CD4-positive, alpha-beta T cell treated with Interleukin-4 for 1 hour (primary cell): ENCODE data around the gene LRRC37A.
"Not testable (repeated sequence)": the region's sequence is repeated elsewhere in the genome, so short reads cannot be mapped to it uniquely, and the experiment has no call there.

ENCODE experiments used
- DNase-seq, 2 donors: peaks; one replicate each; pipeline ENCODE4 v3.0.0-alpha.2; 2020 to 2022

LRRC37A gene

DNA sequence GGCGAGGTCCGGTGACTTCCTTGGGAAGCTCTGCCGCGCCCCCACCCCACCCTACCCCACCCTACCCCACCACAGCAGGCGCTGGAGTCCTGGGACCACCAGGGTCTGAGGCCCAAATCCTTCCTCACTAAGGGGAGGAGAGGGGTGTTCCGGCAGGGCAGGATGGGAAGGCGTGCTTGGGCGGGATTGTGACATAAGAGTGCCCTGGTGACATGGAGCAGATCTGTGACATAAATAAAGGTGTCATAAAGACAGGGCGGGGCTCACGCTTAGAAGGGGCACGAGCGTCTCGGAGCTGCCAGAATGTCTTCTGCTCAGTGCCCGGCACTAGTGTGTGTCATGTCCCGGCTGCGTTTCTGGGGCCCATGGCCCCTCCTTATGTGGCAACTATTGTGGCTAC is at the start of gene LRRC37A:
Gene LRRC37A (plus strand): TSS at position 301 of the 400 bp plus-strand sequence. CDS start 3 bp downstream, at position 304.
- not testable (repeated sequence) for DNase-seq

DNA sequence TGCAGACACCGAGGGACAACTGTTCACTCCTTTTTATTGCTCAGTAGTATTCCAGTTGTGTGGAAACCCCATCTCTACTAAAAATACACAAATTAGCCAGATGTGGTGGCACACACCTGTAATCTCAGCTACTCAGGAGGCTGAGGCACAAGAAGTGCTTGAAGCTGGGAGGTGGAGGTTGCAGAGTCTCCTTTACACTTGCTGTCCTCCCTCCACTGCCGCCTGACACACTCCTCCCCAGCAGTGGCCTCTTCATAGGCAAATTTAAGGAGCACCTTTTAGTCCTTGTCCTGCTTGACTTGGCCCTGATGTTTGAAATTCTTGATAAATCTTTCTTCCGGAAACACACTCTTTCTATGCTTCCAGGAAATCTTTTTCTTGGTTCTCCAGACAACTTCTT is 45.8 kb upstream of the LRRC37A start:
- not testable (repeated sequence) for DNase-seq

DNA sequence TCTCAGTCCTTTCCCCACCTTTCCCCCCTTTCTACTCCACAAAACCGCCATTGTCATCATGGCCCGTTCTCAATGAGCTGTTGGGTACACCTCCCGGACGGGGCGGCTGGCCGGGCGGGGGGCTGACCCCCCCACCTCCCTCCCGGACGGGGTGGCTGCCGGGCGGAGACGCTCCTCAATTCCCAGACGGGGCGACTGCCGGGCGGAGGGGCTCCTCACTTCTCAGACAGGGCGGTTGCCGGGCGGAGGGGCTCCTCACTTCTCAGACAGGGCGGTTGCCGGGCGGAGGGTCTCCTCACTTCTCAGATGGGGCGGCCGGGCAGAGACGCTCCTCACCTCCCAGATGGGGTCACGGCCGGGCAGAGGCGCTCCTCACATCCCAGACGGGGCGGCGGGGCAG is 42.1 kb upstream of the LRRC37A start:
- DNase-seq, result not testable (repeated sequence)

DNA sequence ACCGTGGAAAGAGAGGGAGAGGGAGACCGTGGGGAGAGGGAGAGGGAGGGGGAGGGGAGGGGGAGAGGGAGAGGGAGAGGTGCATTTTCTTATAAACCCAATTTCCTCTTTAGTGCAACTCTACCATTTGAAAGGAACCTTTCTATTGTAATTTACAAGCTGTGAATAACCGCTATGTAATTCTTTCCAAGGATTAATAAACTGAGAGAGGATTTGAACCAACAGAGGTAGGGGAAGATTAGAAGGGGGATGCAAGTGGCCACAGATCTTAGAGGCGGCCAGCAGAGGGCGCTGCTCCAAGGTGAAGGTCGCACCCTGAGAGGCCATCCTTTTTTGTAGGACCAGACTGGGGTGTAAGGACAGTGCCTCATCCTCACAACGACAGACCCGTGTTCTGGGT is 41.2 kb upstream of the LRRC37A start:
- peak; percentile 83 to 87 for DNase-seq

DNA sequence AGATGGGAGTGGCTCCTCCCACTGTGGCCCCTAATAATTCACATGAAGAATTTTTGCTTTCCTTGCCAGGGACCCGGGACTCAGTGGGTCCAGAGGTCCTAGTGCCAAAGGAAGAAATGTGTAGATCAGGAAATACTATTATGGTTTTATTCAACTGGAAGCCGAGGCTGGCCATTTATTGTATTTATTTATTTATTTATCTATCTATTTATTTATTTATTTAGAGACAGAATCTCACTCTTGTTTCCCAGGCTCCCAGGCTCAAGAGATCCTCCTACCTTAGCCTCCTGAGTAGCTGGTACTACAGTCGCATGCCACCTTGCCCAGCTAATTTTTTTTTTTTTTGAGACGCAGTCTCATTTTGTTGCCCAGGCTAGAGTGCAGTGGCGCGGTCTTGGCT is 40.7 kb upstream of the LRRC37A start:
- DNase-seq, result not testable (repeated sequence)

DNA sequence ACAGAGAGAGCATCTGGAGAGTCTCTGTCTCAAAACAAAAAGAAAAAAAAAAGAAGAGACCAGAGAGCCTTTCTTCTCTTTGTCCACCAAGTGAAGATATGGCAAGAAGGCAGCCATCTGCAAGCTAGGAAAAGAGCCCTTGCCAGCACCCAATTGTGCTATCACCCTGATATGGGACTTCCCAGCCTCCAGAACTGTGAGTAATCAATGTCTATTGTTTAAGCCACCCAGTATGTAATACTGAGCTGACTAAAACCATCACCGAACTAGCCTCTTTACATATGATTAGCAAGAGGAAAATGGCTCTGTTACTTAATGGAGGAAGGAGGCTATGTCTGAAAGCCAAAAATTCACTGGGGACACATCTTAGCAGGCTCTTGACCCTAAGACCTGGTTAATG is 38.6 kb upstream of the LRRC37A start:
- DNase-seq, result not testable (repeated sequence)

DNA sequence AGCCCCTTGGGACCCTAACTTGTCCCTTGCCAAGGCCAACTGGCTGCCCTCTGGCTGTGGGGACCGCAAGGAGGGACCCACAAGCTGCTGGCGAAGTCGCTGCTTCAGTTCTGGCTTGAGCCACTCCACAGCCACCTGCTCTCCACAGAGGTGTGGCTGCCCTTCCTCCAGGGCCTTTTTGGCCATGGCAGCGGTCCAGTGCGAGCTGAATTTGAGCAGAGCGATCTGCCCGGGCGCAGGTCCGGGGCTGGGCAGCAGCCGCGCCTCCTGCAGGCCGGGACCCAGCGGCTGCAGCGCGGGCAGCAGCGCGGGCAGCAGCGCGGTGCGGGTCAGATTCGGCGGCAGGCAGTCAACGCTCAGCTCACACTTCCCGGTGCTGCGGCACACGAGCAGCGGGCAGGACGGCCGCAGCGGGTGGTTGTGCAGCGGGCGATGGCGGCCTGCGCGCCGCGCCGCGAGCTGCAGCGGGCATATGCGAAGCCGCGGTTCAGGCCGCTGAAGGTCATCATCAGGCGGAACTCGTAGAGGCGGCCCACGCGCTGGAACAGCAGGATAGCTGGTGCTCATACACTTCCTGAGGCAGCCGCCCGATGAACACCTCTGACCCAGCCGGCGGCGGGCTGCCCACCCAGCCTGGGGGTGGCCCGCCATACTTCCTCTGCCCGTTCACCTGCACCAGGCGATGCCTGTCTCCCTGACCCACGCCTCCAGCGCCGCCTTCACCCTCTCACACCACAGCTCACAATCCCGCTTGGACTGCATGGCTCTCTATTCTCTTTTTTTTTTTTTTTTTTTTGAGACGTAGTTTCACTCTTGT is 34.9 kb upstream of the LRRC37A start:
- DNase-seq, result peak in 1 of 2 donors; percentile 18

DNA sequence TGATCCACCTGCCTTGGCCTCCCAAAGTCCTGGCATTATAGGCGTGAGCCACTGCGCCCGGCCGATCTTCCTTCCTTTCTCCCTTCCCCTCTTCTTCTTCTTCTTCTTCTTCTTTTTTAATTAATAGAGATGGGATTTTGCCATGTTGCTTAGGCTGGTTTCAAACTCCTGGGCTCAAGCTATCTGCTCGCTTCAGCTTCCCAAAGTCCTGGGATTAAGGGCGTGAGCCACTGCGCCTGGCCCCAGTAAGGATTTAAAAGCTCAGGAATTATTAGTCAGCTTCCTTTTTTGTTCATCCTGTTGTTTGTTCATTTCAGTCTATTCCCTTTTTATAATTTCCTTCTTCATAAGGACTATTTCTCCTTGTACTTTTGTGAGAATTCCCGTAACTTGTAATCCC is 32.7 kb upstream of the LRRC37A start:
- no peak for DNase-seq

DNA sequence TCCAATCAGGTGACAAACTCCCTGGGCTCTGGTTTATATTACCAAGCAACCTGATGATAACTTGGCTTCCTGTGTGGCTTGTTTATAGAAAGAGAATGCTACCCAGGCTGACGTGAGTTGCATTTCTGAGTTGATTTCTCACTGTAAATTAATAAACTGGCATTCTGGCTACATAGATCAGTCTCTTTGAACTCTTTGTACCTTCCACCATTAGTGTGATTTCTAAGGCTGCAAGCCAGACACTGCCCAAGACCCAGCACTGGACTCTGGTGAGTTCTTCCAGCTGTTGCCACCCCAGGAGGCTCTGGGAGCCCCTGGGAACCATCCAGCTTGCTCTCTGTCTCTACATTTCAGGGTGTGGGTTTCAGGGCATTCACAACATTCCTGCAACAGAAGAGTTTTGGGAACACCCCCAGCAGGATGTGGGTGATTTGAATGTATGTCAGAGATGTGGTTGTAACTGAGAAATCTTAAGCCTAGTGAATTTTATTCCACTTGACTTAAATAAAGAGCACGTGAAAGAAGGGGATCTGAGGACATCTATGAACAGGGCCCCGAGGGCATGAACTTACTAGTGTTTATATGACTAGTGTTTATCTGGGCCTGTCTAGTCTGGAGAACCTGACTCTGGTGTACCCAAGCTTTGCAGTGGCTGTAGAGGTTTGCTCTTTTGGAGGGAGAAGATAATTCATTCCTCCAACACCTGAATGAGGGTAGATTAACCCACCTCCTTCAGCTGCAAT is 30.3 kb upstream of the LRRC37A start:
- peak in 1 of 2 donors; percentile 34 for DNase-seq

DNA sequence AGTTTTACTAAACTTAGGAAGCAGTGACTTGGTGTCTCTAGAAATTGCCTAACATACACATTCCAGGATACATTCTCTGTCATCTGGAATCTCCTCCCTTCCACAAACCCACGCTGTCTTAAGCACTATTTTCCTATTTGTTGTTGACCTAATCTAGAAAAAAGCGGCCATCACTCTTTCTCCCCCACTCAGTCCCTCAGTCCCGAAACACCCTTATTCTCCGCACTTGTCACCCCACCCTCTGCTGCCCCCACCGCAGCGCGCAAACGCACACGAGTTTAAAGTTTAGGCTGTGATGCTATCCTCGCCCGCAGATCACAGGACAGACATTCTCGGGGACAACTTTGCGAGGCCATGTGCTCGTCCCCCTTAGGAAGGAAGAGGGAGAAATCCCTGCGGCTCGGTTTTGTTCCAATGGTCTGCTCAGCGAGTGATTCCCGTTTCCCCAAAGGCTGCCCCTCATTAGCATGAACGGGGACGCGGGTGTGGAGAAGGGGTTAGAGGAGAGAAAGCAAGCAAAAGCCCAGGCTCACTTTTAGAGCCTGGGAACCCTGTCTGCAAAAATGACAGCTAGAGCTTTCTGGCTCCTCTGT is 28.8 kb upstream of the LRRC37A start:
- DNase-seq, result peak in 1 of 2 donors; percentile 14

DNA sequence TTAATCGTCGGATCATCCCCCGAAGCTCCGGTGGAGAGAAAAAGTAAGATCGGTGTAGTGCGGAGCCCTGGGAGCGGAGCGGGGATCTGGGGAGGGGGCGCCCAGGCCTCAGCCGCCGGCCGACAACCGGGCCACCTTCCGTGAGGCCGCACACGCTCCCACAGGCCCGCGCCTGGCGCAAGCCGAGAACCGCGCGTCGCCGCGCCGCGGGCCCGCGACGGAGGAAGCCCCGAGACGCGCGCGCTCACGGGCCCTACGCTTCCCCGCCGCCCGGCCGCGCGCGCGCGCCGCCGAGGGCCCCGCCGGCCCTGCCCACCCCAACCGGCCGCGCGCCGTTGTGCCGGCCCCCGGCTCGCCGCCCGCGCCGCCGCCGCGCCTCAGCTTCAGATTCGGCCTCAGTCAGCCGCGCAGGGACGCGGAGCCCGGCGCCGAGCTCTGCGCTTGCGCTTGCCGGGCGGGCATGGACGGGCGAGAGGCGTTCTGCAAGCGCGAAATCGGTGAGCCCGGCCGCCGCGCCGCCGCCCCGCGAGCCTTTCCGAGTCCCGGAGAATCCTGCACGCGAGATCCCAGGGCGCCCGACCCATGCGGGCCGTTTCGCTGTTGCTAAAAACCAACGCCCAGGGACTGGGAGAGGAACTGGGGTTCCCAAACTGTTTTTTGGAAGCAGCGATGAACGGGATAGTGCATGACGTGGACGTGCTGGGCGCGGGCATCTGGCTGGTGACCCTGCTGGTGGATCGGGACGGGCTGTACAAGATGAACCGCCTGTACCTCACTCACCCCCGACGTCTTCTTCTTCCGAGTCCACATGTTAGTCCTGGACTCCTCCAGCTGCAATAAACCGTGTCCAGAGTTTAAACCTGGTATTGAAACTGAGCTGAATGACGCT is 28.0 kb upstream of the LRRC37A start:
- DNase-seq, result peak; percentile 77 to 84

DNA sequence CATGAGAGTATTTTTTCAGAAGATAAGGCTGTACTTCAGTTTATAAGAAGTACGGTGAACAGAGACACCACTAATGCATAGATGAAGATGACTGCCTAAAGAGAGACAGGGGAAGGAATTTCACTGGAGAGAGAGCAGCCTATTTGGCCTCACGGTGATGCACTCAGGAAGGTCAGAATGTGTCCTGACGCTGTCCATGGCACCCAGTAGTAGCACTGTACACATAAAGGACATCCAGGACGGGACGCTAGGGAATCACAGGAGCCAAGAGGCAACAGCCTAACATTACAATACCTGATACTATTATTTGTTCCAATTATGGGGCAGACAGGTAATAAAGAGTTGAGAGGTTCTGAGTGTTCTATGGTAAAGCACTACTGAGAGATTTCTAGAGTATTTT is 24.9 kb upstream of the LRRC37A start:
- no peak for DNase-seq

DNA sequence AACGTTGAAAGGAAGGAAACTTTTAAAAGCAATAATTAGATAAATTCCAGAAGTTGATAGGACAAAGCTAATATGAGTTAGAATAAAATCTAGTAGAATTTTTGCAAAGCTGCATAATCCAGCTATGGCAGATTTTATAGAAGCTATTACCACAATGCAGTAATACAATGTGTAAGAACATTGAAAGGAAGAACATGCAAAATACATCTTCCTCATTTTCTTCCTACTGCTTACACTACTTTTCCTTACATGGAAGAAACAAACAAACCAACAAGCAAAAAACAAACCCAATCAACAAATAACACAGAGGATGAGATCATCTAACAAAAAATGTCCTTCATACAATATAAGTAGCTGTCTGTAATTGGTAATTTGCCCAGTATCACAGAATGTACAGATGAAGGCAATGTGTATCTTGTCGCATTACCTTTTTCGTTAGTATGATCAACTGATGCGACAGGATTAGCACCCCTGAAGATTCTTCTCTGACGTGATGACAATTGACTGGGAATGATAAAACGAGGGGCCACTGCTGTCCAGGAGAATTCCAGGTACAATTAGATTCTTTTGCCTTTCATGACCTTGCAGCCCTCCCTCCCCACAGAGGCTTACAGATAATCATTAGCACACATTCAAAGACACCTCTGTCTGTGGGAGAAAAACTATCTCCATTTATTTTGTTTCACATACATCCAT is 21.2 kb upstream of the LRRC37A start:
- DNase-seq, result no peak

DNA sequence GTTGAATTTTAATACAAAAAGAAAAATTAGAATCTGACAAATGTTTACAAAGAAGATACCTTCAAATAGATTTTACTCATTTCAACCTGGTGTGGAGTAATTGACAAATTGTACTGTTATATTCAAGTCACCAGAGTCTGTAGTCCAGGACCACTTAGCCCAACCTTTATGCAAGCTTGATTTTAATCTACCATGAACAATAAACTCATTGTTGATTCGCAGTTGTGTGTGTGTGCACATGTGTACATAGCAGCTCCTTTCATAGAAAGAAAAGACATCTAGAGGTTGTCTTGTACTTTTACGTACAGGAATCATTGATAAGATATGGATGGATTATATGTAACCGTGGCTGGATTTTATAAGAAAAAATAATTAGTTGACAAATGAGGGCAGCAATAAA is 20.7 kb upstream of the LRRC37A start:
- no peak for DNase-seq

DNA sequence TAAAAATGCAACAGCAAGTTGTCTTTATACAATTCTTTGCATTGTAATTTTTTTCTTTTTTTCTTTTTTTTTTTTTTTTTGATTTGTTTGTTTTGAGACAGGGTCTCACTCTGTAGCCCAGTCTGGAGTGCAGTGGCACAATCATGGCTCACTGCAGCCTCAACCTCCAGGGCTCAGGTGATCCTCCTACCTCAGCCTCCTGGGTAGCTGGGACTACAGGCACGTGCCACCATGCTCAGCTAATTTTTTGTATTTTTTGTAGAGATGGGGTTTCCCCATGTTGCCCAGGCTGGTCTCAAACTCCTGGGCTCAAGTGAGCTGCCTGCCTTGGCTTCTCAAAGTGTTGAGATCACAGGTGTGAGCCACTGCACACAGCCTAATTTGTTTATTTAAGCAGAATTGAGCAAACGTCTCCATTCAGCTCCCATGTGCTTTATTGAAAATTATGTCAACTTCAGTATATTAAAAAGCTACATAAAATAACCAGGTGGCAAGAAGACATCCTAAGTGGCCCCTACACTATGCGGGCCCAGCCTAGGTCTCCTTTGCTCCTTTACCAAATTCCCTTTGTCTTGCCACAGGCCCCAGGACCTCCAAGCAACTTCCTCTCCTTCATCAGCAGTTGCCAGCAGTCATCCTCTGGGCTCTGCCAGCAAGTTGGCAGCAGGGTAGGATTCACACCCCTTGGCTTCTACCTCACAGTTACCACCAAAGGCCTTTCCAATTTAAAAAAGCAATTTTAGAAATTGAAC is 18.0 kb upstream of the LRRC37A start:
- not testable (repeated sequence) for DNase-seq

DNA sequence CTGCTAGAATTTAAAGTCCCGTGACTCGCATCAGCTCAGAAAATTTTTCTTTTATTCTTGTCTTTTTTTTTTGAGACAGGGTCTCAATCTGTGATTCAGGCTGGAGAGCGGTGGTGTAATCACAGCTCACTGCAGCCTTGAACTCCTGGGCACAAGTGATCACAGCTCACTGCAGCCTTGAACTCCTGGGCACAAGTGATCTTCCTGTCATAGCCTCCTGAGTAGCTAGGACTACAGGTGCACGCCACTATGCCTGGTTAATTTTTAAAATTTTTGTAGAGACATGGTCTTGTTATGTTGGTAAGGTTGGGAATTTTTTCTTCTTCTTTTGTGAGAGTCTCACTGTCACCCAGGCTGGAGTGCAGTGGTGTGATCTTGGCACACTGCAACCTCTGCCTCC is 13.6 kb upstream of the LRRC37A start:
- not testable (repeated sequence) for DNase-seq

DNA sequence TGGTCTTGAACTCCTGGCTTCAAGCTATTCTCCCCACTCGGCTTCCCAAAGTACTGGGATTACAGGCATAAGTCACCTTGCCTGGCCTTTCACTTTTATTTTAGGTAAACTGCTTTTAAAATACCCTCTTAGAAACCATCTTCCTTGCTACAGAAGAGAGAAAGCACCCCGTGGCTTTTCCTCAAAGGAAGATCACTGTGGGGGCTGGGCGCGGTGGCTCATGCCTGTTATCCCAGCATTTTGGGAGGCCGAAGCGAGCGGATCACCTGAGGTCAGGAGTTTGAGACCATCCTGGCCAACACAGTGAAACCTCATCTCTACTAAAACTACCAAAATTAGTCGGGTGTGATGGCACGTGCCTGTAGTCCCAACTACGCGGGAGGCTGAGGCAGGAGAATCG is 12.3 kb upstream of the LRRC37A start:
- not testable (repeated sequence) for DNase-seq

DNA sequence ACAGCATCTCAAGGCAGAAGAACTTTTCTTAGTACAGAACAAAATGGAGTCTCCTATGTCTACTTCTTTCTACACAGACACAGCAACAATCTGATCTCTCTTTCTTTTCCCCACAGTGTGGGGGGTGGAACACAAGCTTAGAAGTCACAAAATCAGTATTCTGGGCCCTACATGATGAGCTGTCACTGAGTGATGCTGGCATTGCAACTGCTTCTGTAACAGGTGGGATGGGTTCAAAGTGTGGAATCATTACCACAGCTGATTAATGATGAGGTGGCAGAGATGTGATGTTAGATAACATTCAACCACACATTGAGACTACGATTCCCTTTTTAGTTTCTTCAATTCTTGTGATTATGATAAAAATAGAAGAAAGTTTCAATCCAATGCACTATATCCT is 10.5 kb upstream of the LRRC37A start:
- not testable (repeated sequence) for DNase-seq

DNA sequence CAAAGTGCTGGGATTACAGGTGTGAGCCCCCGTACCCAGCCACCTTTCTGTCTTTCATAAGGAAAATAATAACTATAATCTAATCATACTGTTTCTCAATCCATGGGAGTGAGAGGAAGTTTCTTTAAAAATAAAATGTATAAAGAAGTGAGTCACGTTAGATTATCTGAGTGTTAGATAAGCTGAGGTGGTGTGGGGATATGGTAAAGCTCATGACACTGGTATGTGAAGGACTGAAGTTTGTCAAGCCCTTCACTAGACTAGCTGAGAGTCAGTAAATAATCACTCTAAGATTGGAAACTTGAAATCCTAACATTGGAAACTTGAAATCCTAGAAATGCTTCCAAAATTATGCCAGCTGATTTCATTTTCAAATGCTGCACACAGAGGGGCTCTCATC is 9.4 kb upstream of the LRRC37A start:
- not testable (repeated sequence) for DNase-seq

DNA sequence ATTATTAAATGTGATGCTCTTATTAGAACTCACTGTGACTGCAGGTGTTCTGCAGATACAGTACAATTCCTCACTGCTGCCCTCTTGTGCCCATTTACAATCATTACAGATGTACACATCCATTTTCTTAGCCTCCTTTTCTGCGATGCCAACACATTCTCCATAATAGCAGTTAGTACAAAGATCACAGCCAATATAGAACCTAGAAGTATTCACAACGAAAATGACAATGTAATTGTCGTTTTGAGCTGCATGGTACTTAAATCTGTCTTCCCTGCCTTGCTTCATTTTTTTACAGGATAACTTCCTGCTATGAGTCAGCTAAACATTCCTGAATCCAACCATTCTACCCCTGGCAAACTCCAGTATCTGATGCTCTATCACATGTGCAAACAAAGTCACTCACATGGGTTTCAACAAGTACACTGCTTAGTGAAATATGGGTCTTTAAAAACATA is 8.1 kb upstream of the LRRC37A start:
- DNase-seq, result peak; percentile 81 to 89

DNA sequence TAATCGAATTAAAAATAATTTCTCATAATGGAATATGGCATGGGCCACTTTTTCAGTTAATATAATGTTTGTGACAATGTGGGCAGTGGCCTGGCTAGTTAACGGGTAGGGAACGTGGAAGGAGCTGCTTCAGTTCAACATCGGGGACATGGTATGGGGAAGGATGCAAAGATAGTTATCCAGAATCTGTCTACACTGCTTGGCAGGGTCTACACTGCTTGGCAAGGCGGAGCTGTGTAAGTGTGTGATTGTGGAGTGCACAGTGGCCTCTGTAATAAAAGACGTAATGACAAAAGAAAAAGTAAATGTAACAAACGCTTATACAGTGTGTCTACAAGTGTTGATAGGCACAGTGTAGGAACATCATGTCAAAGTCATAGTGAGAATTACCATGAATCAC is 7.3 kb upstream of the LRRC37A start:
- not testable (repeated sequence) for DNase-seq
